Endothelial cell of umbilical vein (primary cell): ENCODE data around the gene PDCL2. TPM values are rescaled to one million over a fixed set of nuclear protein-coding genes. Genes with fewer than 3 reads are reported as not detected.

Experiments
- BruUV-seq: library from RNA; stranded (reverse); fragments of 400-500 nt; replicated peaks from 2 replicates; lab custom pipeline; 2021; lab: Mats Ljungman, UMichigan
- CTCF ChIA-PET: fragments of 300-600, 350-600 bp; sonication (Branson Sonifier 250); formaldehyde crosslinking; loops from one replicate; lab custom pipeline; 2021; ENCODE audit warnings: antibody characterized with exemption, inconsistent platforms; lab: Charles Lee
- POLR2A ChIA-PET: fragments of 300-600, 350-600 bp; sonication (Branson Sonifier 250); formaldehyde crosslinking; loops from one replicate; lab custom pipeline; 2021; ENCODE audit warnings: antibody characterized with exemption, inconsistent platforms; lab: Charles Lee
- DNase-seq: peaks from one replicate; pipeline ENCODE4 v3.0.0-alpha.2; 2011; ENCODE audit warnings: low read depth, low spot score
- FAIRE-seq: peaks from 2 replicates; lab custom pipeline; 2011; peaks lifted over from hg19 to GRCh38; lab: Jason Lieb, UNC
- H2AFZ ChIP-seq: 2 replicates; pipeline ENCODE4 v1.6.0; 2012; ENCODE audit warnings: low read depth, low read length, control low read depth, inconsistent platforms
- H3K27ac ChIP-seq: 2 replicates; pipeline ENCODE4 v1.5.1; 2011; ENCODE audit warnings: low read depth, mild to moderate bottlenecking, control low read depth, low read length, moderate library complexity; ENCODE audit not compliant: insufficient read depth
- H3K27me3 ChIP-seq, 2 experiments: 2 replicates each; pipeline versions ENCODE4 v1.6.0 to v1.6.1; 2011; ENCODE audit warnings: low read length in 2 of 2, mixed read lengths in 1 of 2; ENCODE audit not compliant: control insufficient read depth in 2 of 2, insufficient read depth in 2 of 2
- H3K36me3 ChIP-seq, 2 experiments: 2 replicates in 1 of 2; 3 replicates in 1 of 2; pipeline ENCODE4 v1.5.1; 2011; ENCODE audit warnings: low read length in 2 of 2, mild to moderate bottlenecking in 1 of 2, moderate library complexity in 1 of 2; ENCODE audit not compliant: control insufficient read depth in 2 of 2, insufficient read depth in 2 of 2; ENCODE audit errors: extremely low read depth in 1 of 2
- H3K4me1 ChIP-seq: 3 replicates; pipeline ENCODE4 v1.5.1; 2011; ENCODE audit warnings: mild to moderate bottlenecking, low read length; ENCODE audit not compliant: control insufficient read depth, insufficient read depth; ENCODE audit errors: extremely low read depth
- H3K4me2 ChIP-seq: 2 replicates; pipeline ENCODE4 v1.6.1; 2011; ENCODE audit warnings: low read length, control low read depth, mixed read lengths; ENCODE audit not compliant: insufficient read depth
- H3K4me3 ChIP-seq, 3 experiments: fragments of 200-600 bp in 1 of 3; sonication (generic), shearing (Covaris generic) in 1 of 3; replicated peaks in 1 of 3; 2 replicates each; pipeline ENCODE4 v1.5.1; 2011 to 2016; ENCODE audit warnings: control low read depth in 3 of 3, low read length in 3 of 3, mild to moderate bottlenecking in 2 of 3, inconsistent platforms in 1 of 3, low read depth in 1 of 3, moderate library complexity in 1 of 3; ENCODE audit not compliant: insufficient read depth in 1 of 3
- H3K79me2 ChIP-seq: 2 replicates; pipeline ENCODE4 v1.6.0; 2012; ENCODE audit warnings: low read length, inconsistent platforms; ENCODE audit not compliant: control insufficient read depth, insufficient read depth
- H3K9ac ChIP-seq: replicated peaks from 2 replicates; pipeline ENCODE3; 2011; ENCODE audit warnings: low read length, control low read depth; ENCODE audit not compliant: insufficient read depth; ENCODE audit errors: extremely low read depth
- H3K9me1 ChIP-seq: replicated peaks from 3 replicates; pipeline ENCODE4 v1.6.0; 2011; ENCODE audit warnings: mild to moderate bottlenecking, low read length; ENCODE audit not compliant: control insufficient read depth, insufficient read depth; ENCODE audit errors: extremely low read depth
- H3K9me3 ChIP-seq: replicated peaks from 2 replicates; pipeline ENCODE4 v1.5.1; 2012; ENCODE audit warnings: low read length, inconsistent platforms; ENCODE audit not compliant: control insufficient read depth, insufficient read depth
- H4K20me1 ChIP-seq: replicated peaks from 2 replicates; pipeline ENCODE3; 2011; ENCODE audit warnings: mild to moderate bottlenecking, low read length; ENCODE audit not compliant: control insufficient read depth, insufficient read depth; ENCODE audit errors: extremely low read depth
- EZH2 ChIP-seq: IDR thresholded peaks from 2 replicates; pipeline ENCODE4 v1.6.1; 2012; ENCODE audit warnings: borderline replicate concordance, low read depth, mild to moderate bottlenecking, moderate library complexity, low read length, inconsistent platforms; ENCODE audit not compliant: severe bottlenecking
- FOS ChIP-seq: IDR thresholded peaks from 2 replicates; pipeline ENCODE4 v1.6.1; 2011; ENCODE audit warnings: mild to moderate bottlenecking, low read length, moderate library complexity, borderline replicate concordance; ENCODE audit not compliant: insufficient read depth
- GATA2 ChIP-seq: IDR thresholded peaks from 2 replicates; pipeline ENCODE4 v1.7.0; 2011; ENCODE audit warnings: low read depth, mild to moderate bottlenecking, moderate library complexity, mixed read lengths, low read length; ENCODE audit not compliant: insufficient read length, insufficient read depth
- JUN ChIP-seq: IDR thresholded peaks from 2 replicates; pipeline ENCODE4 v1.6.1; 2011; ENCODE audit warnings: borderline replicate concordance, low read depth; ENCODE audit not compliant: insufficient read length, insufficient read depth
- MAX ChIP-seq: IDR thresholded peaks from 2 replicates; pipeline ENCODE4 v1.6.1; 2011; ENCODE audit not compliant: insufficient read depth, insufficient read length
- MYC ChIP-seq: IDR thresholded peaks from one replicate; pipeline ENCODE4 v1.6.1; 2011; ENCODE audit warnings: mild to moderate bottlenecking, low read depth, low read length
- POLR2A ChIP-seq: IDR thresholded peaks from 2 replicates; pipeline ENCODE4 v1.6.1; 2012; ENCODE audit warnings: low read depth, mild to moderate bottlenecking, control low read depth, low read length
- POLR2AphosphoS5 ChIP-seq: IDR thresholded peaks from 2 replicates; pipeline ENCODE4 v1.6.1; 2012; ENCODE audit warnings: low read depth, mild to moderate bottlenecking, control low read depth, low read length, moderate library complexity; ENCODE audit not compliant: insufficient read depth
- dilution Hi-C: fragments of 300-500 bp; cut with MboI; formaldehyde crosslinking; loops from one replicate; pipeline ENCODE4 v1.15.0; 2019; ENCODE audit warnings: low sequenced_read_pairs; ENCODE audit not compliant: extremely low pct_ligation_motif_present
- intact Hi-C: fragments of 100-400 bp; cut with micrococcal nuclease; formaldehyde crosslinking; loops from one replicate; pipeline ENCODE4 v1.10.0; 2022
- polyA plus RNA-seq, 4 experiments: library from polyadenylated mRNA; depleted of rRNA in 3 of 4; stranded (reverse) in 3 of 4; unstranded in 1 of 4; fragments of >200 nt; gene quantifications; 2 replicates each; pipeline versions ENCODE4 v1.2.1 to v1.2.3, GENCODE V29; 2011 to 2012; ENCODE audit warnings: missing spikeins in 1 of 4
- total RNA-seq: library from RNA; stranded (reverse); gene quantifications from 2 replicates; pipeline ENCODE4 v1.2.3, GENCODE V29; 2021
- TF ChIP-seq, protein P1 (sequence below), 2 donors: IDR thresholded peaks; 1 replicate in 1 of 2; 2 replicates in 1 of 2; pipeline ENCODE4 v1.5.1; 2011; ENCODE audit warnings: low read length in 2 of 2, mild to moderate bottlenecking in 2 of 2, moderate library complexity in 2 of 2, control low read depth in 1 of 2, inconsistent platforms in 1 of 2, low read depth in 1 of 2; ENCODE audit not compliant: insufficient read depth in 1 of 2; ENCODE audit errors: extremely low read depth in 1 of 2

PDCL2 gene
- total and polyA plus RNA-seq, 2 donors (not counting 3 experiments of a cell fraction or from before 2014, with no cell fraction given) = not detected

- FAIRE-seq (no peak), DNase-seq (no peak)
- no peak overlapping the region for H3K4me2 ChIP-seq
- no peaks in the 10 kb centered on the region for H3K9me1 ChIP-seq
- ChIA-PET CTCF (no interaction called here), POLR2A (no interaction called here)
- no peaks in the 10 kb centered on the region for H3K9me3 ChIP-seq
- TF ChIP-seq MAX = no peak
- TF ChIP-seq POLR2A = no peak
- TF ChIP-seq, protein P1, sequence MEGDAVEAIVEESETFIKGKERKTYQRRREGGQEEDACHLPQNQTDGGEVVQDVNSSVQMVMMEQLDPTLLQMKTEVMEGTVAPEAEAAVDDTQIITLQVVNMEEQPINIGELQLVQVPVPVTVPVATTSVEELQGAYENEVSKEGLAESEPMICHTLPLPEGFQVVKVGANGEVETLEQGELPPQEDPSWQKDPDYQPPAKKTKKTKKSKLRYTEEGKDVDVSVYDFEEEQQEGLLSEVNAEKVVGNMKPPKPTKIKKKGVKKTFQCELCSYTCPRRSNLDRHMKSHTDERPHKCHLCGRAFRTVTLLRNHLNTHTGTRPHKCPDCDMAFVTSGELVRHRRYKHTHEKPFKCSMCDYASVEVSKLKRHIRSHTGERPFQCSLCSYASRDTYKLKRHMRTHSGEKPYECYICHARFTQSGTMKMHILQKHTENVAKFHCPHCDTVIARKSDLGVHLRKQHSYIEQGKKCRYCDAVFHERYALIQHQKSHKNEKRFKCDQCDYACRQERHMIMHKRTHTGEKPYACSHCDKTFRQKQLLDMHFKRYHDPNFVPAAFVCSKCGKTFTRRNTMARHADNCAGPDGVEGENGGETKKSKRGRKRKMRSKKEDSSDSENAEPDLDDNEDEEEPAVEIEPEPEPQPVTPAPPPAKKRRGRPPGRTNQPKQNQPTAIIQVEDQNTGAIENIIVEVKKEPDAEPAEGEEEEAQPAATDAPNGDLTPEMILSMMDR (IDR thresholded peaks at IDR 0.05; ENCODE audit: extremely low read depth in 1 of 2, insufficient read depth in 1 of 2, low read depth in 1 of 2, low read length in 2 of 2) = no peak
- no peak for TF ChIP-seq JUN
- no peak for TF ChIP-seq EZH2
- no peak for TF ChIP-seq GATA2
- TF ChIP-seq POLR2AphosphoS5 = no peak
- TF ChIP-seq FOS = no peak
- TF ChIP-seq MYC = no peak
- no peak overlapping the region for H2AFZ ChIP-seq
- H3K27ac ChIP-seq = no peak overlapping the region
- no peaks in the 10 kb centered on the region for H4K20me1 ChIP-seq
- no peaks in the 10 kb centered on the region for H3K4me1 ChIP-seq
- BruUV-seq = no TSS peak
- H3K79me2 ChIP-seq = no peaks in the 10 kb centered on the region
- H3K4me3 ChIP-seq = no peak overlapping the region
- no peaks in the 10 kb centered on the region for H3K27me3 ChIP-seq
- dilution Hi-C loops (no loop called here), intact Hi-C loops (no loop called here)
- H3K9ac ChIP-seq = no peak overlapping the region
- H3K36me3 ChIP-seq = no peaks in the 10 kb centered on the region
Observed at GRCh38 chr4:55613621-55614020, 21.6 kb upstream of the PDCL2 start.
